HG02884 (cell line): Measurements from ENCODE around the gene EEA1.
A peak's percentile ranks its signal among the peaks of the same experiment; 100 is the strongest.
"Not testable (repeated sequence)": the region's sequence is repeated elsewhere in the genome, so short reads cannot be mapped to it uniquely, and the experiment has no call there.

Experiments used
- ATAC-seq: cut with Tn5 transposase; IDR thresholded peaks from one replicate; pipeline ENCODE4 v1.9.1; 2021; ENCODE audit warnings: mild to moderate bottlenecking, moderate library complexity; ENCODE audit not compliant: unreplicated experiment

EEA1 gene

DNA sequence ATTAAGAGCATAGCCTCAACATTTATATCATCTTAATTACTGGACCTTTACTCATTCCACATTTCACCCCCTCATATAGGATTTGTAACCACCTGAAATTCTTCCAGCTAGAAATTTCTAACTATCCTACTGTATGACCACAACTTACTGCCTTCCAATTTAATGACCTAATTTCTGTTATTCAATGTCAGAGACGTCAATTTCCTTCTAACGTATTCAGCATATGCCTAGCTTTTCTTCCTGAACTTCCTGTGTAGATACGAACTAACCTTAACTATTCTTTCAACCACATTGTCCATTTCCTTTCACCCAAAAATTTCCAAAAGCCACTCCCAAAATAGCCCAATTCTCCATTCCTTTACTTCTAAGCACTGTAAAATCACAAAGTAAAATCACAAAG, 108.0 kb downstream of the EEA1 start:
- ATAC-seq: no peak

DNA sequence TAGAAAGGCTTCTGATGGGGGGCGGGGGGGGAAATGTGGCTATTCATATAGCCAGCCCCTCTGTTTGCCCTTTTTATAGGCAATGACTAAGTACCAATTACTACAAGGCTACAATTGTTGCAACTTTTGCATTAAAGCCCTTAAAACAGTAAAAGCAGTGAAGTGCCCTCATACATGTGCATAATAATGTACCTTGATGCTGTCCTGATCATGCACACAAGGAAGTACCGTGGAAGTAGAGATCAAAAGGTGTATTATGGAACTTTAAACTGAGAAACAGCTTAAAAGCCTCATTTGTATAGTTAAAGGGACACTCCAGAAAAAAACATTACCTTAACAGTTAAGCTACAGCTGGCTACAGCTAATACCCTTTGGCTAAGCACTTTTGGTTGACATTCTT, 114.5 kb downstream of the EEA1 start:
- ATAC-seq: no peak

- ATAC-seq: peak; percentile 93
Observed at GRCh38 chr12:92810370-92810769, 118.7 kb downstream of the EEA1 start.

GRCh38 chr12:92803903-92804302, 125.2 kb downstream of the EEA1 start:
- no peak for ATAC-seq

- ATAC-seq: no peak
Observed at GRCh38 chr12:92802906-92803305, 126.2 kb downstream of the EEA1 start.

GRCh38 chr12:92796650-92797049, 132.4 kb downstream of the EEA1 start:
- ATAC-seq: no peak

DNA sequence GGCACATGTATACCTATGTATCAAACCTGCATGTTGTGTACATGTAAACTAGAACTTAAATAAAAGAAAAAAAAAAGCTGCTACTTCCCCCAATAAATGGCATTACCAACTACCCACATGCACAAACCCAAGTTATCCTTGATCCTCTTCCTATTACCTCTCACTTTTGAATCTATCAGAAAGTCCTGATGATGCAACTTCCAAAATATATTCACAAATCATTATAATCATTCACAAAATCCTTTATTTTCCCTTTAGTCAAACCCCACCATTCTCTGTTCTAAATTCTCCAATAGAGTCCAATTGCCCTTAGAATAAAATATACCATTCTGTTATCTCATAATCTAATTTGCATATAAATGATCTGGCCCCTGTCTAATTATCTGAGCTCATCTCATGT, 134.3 kb downstream of the EEA1 start:
- no peak for ATAC-seq

DNA sequence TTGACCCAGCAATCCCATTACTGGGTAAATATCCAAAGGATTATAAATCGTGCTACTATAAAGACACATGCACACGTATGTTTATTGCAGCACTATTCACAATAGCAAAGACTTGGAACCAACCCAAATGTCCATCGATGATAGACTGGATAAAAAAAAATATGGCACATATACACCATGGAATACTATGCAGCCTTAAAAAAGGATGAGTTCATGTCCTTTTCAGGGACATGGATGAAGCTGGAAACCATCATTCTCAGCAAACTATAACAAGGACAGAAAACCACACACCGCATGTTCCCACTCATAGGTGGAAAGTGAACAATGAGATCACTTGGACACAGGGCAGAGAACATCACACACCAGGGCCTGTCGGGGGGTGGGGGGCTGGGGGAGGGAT, 134.7 kb downstream of the EEA1 start:
- ATAC-seq: not testable (repeated sequence)

- no peak for ATAC-seq
Observed at GRCh38 chr12:92786045-92786444, 143.1 kb downstream of the EEA1 start.

GRCh38 chr12:92785563-92785950, 143.5 kb downstream of the EEA1 start:
- ATAC-seq: no peak

GRCh38 chr12:92784797-92785562, 144.1 kb downstream of the EEA1 start:
- peak; percentile 98 for ATAC-seq

GRCh38 chr12:92784356-92784755, 144.7 kb downstream of the EEA1 start:
- no peak for ATAC-seq

DNA sequence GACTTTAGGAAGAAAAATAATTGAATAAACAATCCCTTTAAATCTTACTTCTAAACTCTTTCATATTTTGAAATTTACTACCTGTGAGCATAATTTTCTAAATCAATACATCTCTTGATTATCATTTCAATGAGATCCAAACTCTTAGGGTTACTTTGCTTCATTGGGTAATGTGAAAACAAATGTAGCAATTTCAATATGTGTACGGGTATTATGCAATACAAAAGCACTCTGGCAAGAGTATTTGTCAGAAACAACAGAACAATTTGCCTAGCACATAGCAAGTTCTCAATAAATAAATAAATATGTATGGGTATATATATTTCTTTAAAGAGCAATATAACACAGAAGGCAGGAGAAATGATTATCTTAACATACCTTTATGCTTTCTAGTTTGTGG, 149.2 kb downstream of the EEA1 start:
- no peak for ATAC-seq

GRCh38 chr12:92778525-92778924, 150.6 kb downstream of the EEA1 start:
- no peak for ATAC-seq

DNA sequence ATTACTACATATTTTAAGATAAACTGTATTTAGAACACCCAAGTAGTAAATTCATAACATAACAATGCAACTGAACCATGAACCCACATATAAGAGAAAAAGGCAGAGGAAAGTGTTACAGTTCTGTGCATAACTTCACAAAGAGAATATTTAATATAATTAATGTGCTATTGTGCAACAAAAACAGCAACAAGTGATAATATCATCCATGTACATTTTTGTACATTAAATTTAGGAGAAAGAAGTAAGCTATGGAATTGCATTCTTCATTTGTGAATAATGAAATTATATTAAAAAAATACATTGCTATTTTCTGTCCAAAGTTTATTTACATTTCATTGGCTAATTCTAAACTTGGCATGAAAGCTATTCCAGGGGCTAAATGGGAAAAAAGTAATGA, 153.7 kb downstream of the EEA1 start:
- no peak for ATAC-seq

GRCh38 chr12:92771001-92771400, 158.1 kb downstream of the EEA1 start:
- no peak for ATAC-seq

- peak; percentile 85 for ATAC-seq
Observed at GRCh38 chr12:92769124-92769901, 159.8 kb downstream of the EEA1 start.

- no peak for ATAC-seq
Observed at GRCh38 chr12:92765871-92766270, 163.2 kb downstream of the EEA1 start.

DNA sequence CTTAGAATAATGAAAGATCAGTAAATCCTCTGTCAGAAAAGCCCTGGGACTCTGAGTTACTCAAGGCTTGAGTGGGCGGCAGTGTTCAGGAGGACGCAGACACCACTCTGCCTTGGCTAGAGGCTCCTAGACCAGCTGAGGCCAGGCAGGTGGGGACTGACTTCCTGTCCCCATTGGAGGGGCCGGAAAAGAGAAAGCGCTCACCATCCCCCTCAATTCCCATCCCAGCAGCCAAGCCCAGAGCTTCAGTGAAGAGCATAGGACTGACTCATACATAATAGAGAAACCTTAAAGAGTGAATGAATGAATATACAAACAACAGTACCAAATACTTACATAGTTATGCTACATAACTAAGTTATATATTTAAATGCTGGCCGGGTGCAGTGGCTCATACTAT, 164.3 kb downstream of the EEA1 start:
- ATAC-seq: no peak

- ATAC-seq: no peak
Observed at GRCh38 chr12:92762773-92763172, 166.3 kb downstream of the EEA1 start.

DNA sequence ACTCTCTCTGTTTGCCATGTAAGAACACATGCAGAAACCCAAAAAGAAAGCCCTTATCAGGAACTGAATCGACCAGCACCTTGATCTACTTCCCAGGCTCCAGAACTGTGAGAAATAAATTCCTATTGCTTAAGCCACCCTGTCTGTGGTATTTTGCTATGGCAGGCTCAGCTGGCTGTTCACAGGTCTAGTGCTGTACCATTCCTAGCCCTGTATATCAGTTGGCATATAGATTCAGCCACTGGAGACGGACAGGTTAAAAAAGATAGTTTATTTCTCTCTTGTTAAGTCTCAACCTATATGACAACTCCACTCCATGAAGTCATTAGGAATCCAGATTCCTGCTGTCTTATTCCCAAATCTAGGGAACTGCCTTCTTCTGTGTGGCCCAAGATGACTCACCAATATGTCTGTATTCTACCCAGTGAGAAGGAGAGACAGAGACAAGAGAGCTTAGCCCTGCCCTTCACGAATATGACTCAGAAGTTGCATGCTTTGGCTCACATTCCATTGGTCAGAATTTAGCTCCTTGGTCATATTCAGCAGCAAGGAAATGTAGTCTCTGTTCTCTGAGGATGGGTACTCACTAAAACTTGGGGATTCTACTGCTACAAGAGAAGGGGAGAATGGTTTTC, 169.3 kb downstream of the EEA1 start:
- no peak for ATAC-seq

GRCh38 chr12:92757597-92758121, 171.4 kb downstream of the EEA1 start:
- no peak for ATAC-seq
